Measurements from ENCODE around the gene GLCCI1. TPM values are rescaled to one million over a fixed set of nuclear protein-coding genes. Genes with fewer than 3 reads are reported as not detected.

GLCCI1 gene
- total and polyA plus RNA-seq, 2 of the 8 experiments (the other 6 are each of a cell fraction or from before 2014, with no cell fraction given), result 12.4 to 27.7 TPM

- no peak for FAIRE-seq
- POLR2A ChIA-PET (ENCODE audit: partially characterized antibody), result interaction anchor here (1.1 kb wide), 1 partner anchor 129 kb away, joined by 3 read pairs; no protein-coding TSS in a partner anchor
- CTCF ChIA-PET (ENCODE audit: partially characterized antibody), result interaction anchor here (1.3 to 4.3 kb wide), 2 partner anchors 18 to 337 kb away, joined by 4 to 22 read pairs; no protein-coding TSS in a partner anchor
- TF ChIP-seq EZH2 (IDR thresholded peaks at IDR 0.05; ENCODE audit: low read depth, low read length, severe bottlenecking), result no peak
- no peak for TF ChIP-seq RAD21 (IDR thresholded peaks at IDR 0.05 in 1 of 2, conservative IDR thresholded peaks at IDR 0.05 in 1 of 2; ENCODE audit: low read depth in 2 of 2, low read length in 2 of 2)
- no peak for TF ChIP-seq BACH1 (IDR thresholded peaks at IDR 0.05; ENCODE audit: low read length)
- no peak for TF ChIP-seq NANOG (IDR thresholded peaks at IDR 0.05; ENCODE audit: insufficient read depth, low read depth, low read length, poor library complexity, severe bottlenecking)
- TF ChIP-seq TEAD4 (IDR thresholded peaks at IDR 0.05; ENCODE audit: low read depth, low read length), result no peak
- TF ChIP-seq GTF2F1 (IDR thresholded peaks at IDR 0.05; ENCODE audit: borderline replicate concordance, low read depth, low read length), result no peak
- no peak for TF ChIP-seq BCL11A (IDR thresholded peaks at IDR 0.05; ENCODE audit: low read depth in 2 of 2, low read length in 2 of 2)
- no peak for TF ChIP-seq ATF2 (IDR thresholded peaks at IDR 0.05; ENCODE audit: low read length)
- TF ChIP-seq TBP (IDR thresholded peaks at IDR 0.05; ENCODE audit: low read depth, low read length), result no peak
- TF ChIP-seq TAF7 (optimal IDR thresholded peaks at IDR 0.05; ENCODE audit: borderline replicate concordance, low read depth, low read length), result no peak
- TF ChIP-seq YY1 (IDR thresholded peaks at IDR 0.05; ENCODE audit: low read depth, low read length), result no peak
- TF ChIP-seq ASH2L (IDR thresholded peaks at IDR 0.05; ENCODE audit: low read length), result no peak
Measured at GRCh38 chr7:8017423-8017822, 48.8 kb downstream of the GLCCI1 start.

More at GRCh38 chr7:8017423-8017822, 48.8 kb downstream of the GLCCI1 start:
- Histone ChIP-seq H4K5ac (ENCODE audit: insufficient read length, low read depth, low read length) (no peak overlapping the region), H2AK5ac (ENCODE audit: low read depth, low read length) (no peak overlapping the region), H4K91ac (replicated peaks; ENCODE audit: insufficient read length, low read length) (no peak overlapping the region), H3K14ac (ENCODE audit: insufficient read length) (no peak overlapping the region), H3K18ac (ENCODE audit: extremely low read depth, low read length) (no peak overlapping the region), H3K4me2 (ENCODE audit: insufficient read depth in 1 of 2, low read depth in 2 of 2, low read length in 2 of 2) (no peak overlapping the region), H3K4ac (replicated peaks; ENCODE audit: insufficient read length, low read depth, low read length) (no peak overlapping the region), H3K23me2 (ENCODE audit: low read depth, low read length) (no peaks in the 10 kb centered on the region), H3K36me3 (ENCODE audit: control insufficient read depth in 2 of 4, insufficient read depth in 4 of 4, low read length in 3 of 4) (no peaks in the 10 kb centered on the region; a peak in 3 of 8 replicates), H3K4me1 (replicated peaks in 1 of 4; ENCODE audit: control insufficient read depth in 3 of 4, insufficient read depth in 4 of 4, low read length in 3 of 4) (no peaks in the 10 kb centered on the region), H3K56ac (replicated peaks; ENCODE audit: insufficient read length, low read depth, low read length) (no peak overlapping the region), H3K9me3 (ENCODE audit: insufficient read depth in 2 of 2, low read depth in 1 of 2, low read length in 1 of 2) (no peaks in the 10 kb centered on the region), H3K79me2 (ENCODE audit: control insufficient read depth in 1 of 2, insufficient read depth in 2 of 2, low read length in 2 of 2) (no peaks in the 10 kb centered on the region; a peak in 1 of 4 replicates), H3K9ac (replicated peaks in 1 of 4; ENCODE audit: extremely low read depth in 1 of 4, low read depth in 3 of 4, low read length in 3 of 4) (no peak overlapping the region), H3K4me3 (ENCODE audit: extremely low read depth in 1 of 4, insufficient read depth in 2 of 4, low read depth in 3 of 4, low read length in 4 of 4) (no peak overlapping the region), H4K8ac (ENCODE audit: extremely low read depth, insufficient read depth, low read length) (no peak overlapping the region), H2AFZ (ENCODE audit: low read length) (no peak overlapping the region), H2BK20ac (ENCODE audit: low read length) (no peak overlapping the region), H3K27ac (ENCODE audit: low read depth, low read length) (no peak overlapping the region), H3K79me1 (ENCODE audit: low read depth, low read length) (no peaks in the 10 kb centered on the region), H2BK15ac (ENCODE audit: low read length) (no peak overlapping the region), H3K27me3 (replicated peaks in 1 of 4; ENCODE audit: control insufficient read depth in 3 of 4, extremely low read depth in 1 of 4, insufficient read depth in 3 of 4, low read length in 3 of 4) (no peaks in the 10 kb centered on the region), H2BK5ac (ENCODE audit: low read depth, low read length) (no peak overlapping the region), H2BK12ac (ENCODE audit: low read depth, low read length) (no peak overlapping the region), H2BK120ac (replicated peaks; ENCODE audit: low read depth, low read length) (no peak overlapping the region), H4K20me1 (replicated peaks in 1 of 2; ENCODE audit: control insufficient read depth in 1 of 2, insufficient read depth in 2 of 2, low read length in 2 of 2) (no peaks in the 10 kb centered on the region), H3K23ac (ENCODE audit: insufficient read length) (no peak overlapping the region)
- no peak for DNase-seq (ENCODE audit: low read depth in 1 of 2, low spot score in 2 of 2)
- 100% methylated on average over 1 of the region's 1 CpG; no CpG with 5 or more reads in 1 of the 2 experiments for WGBS, 2 experiments (ENCODE audit: extremely low coverage in 1 of 2, insufficient coverage in 1 of 2, insufficient read length in 1 of 2, insufficient replicate concordance in 2 of 2, low coverage in 1 of 2, low lambda C conversion rate in 2 of 2, missing lambda C conversion rate in 1 of 2)
